HTR-8/SVneo (cell line): ENCODE data around the gene SUMF1.
"Not testable (repeated sequence)": the region's sequence is repeated elsewhere in the genome, so short reads cannot be mapped to it uniquely, and the experiment has no call there.

Experiments
- DNase-seq: peaks from one replicate; pipeline ENCODE4 v3.0.0; 2011; ENCODE audit warnings: low spot score, mixed read lengths; ENCODE audit not compliant: insufficient read length
- FAIRE-seq: peaks from 2 replicates; lab custom pipeline; 2011; peaks lifted over from hg19 to GRCh38; lab: Jason Lieb, UNC

The SUMF1 gene

GRCh38 chr3:4351164-4351855 is 115.8 kb downstream of the SUMF1 start:
- no peak for DNase-seq
- FAIRE-seq, result no peak

- FAIRE-seq, result no peak
- peak; percentile 57 for DNase-seq
These were observed 116.3 kb downstream of the SUMF1 start for GRCh38 chr3:4350789-4351163.

- FAIRE-seq (no peak), DNase-seq (no peak)
These were observed 123.8 kb downstream of the SUMF1 start for GRCh38 chr3:4343258-4343657.

- DNase-seq (no peak), FAIRE-seq (no peak)
These were observed 125.8 kb downstream of the SUMF1 start for GRCh38 chr3:4341336-4341675.

GRCh38 chr3:4340411-4341335 is 126.4 kb downstream of the SUMF1 start:
- FAIRE-seq (no peak), DNase-seq (no peak)

GRCh38 chr3:4340077-4340410 is 127.0 kb downstream of the SUMF1 start:
- FAIRE-seq (no peak), DNase-seq (no peak)

- no peak for DNase-seq
- FAIRE-seq, result no peak
These were observed 128.3 kb downstream of the SUMF1 start for GRCh38 chr3:4338751-4339150.

GRCh38 chr3:4336850-4337546 is 130.1 kb downstream of the SUMF1 start:
- no peak for DNase-seq
- FAIRE-seq, result no peak

- FAIRE-seq, result no peak
These were observed 131.1 kb downstream of the SUMF1 start for GRCh38 chr3:4335840-4336562.

GRCh38 chr3:4334548-4334947 is 132.5 kb downstream of the SUMF1 start:
- DNase-seq (no peak), FAIRE-seq (no peak)

More at GRCh38 chr3:4335840-4336562, 131.1 kb downstream of the SUMF1 start:
- DNase-seq, result no peak

- no peak for FAIRE-seq
- DNase-seq, result no peak
These were observed 134.1 kb downstream of the SUMF1 start for GRCh38 chr3:4332991-4333390.

- FAIRE-seq, result no peak
- DNase-seq, result no peak
These were observed 134.5 kb downstream of the SUMF1 start for GRCh38 chr3:4332574-4332973.

- no peak for DNase-seq
- no peak for FAIRE-seq
These were observed 135.0 kb downstream of the SUMF1 start for GRCh38 chr3:4332111-4332510.

GRCh38 chr3:4329806-4330205 is 137.3 kb downstream of the SUMF1 start:
- not testable (repeated sequence) for DNase-seq, FAIRE-seq

- DNase-seq (no peak), FAIRE-seq (no peak)
These were observed 140.2 kb downstream of the SUMF1 start for GRCh38 chr3:4326868-4327267.

GRCh38 chr3:4323246-4324027 is 143.6 kb downstream of the SUMF1 start:
- FAIRE-seq (no peak), DNase-seq (no peak)

GRCh38 chr3:4322635-4323034 is 144.4 kb downstream of the SUMF1 start:
- DNase-seq (no peak), FAIRE-seq (no peak)

GRCh38 chr3:4321732-4322131 is 145.3 kb downstream of the SUMF1 start:
- FAIRE-seq (no peak), DNase-seq (no peak)

GRCh38 chr3:4320096-4320911 is 146.8 kb downstream of the SUMF1 start:
- DNase-seq, result no peak
- FAIRE-seq, result no peak
